AG09309 (cell line): ENCODE measurements around the gene TPH1.

Experiments
- DNase-seq: peaks from one replicate; pipeline ENCODE4 v3.0.0-alpha.2; 2010; ENCODE audit warnings: low read depth
- H3K4me3 ChIP-seq: 2 replicates; pipeline ENCODE4 v1.5.1; 2011; ENCODE audit warnings: mild to moderate bottlenecking, low read depth, low read length, moderate library complexity; ENCODE audit not compliant: control insufficient read depth
- CTCF ChIP-seq: IDR thresholded peaks from 2 replicates; pipeline ENCODE4 v1.5.1; 2011; ENCODE audit warnings: mild to moderate bottlenecking, low read depth, low read length, inconsistent platforms; ENCODE audit not compliant: insufficient read depth, control insufficient read depth; ENCODE audit errors: missing control alignments

TPH1 gene

DNA sequence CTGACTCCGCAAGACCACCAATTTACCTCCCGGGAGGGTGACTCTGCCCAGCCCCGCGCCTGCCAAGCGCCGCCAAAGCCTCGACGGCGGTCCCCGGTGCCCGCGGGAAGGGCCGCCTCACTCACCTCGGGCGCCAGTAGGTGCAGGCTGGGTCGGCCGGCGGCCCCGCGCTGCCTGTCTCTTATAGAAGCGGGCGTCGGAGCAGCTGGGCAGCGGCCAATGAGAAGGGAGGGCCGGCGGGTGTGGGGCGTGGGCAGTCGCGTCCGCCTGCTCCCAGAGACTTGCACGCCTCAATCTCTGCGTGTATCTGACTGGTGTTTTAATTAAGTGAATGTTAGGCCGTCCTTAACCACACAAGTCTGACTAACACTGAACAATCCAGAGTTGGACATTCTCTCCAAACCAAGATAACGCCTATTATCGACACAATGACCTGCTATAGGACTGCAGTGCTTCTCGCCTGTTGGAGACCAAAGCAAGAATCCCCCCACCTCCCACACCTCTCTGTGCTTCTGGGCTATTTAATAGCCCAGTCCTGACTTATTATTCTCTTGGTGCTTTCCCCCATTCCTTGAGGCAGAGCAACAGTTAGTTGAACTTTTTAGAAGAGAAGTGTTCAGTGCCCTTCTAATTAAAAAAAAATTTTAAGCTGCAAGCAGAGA is at the start of gene TPH1:
Gene TPH1 (minus strand): TSS at position 154 of the 662 bp plus-strand sequence. CDS start 5,507 bp downstream, outside the sequence.
- no peak within 1 kb of the TSS for H3K4me3 ChIP-seq
- peak; percentile 4 for DNase-seq
- TF ChIP-seq CTCF = no peak

GRCh38 chr11:18093959-18094358 is 47.9 kb upstream of the TPH1 start:
- DNase-seq = no peak
- TF ChIP-seq CTCF = no peak
- no peak overlapping the region for H3K4me3 ChIP-seq

DNA sequence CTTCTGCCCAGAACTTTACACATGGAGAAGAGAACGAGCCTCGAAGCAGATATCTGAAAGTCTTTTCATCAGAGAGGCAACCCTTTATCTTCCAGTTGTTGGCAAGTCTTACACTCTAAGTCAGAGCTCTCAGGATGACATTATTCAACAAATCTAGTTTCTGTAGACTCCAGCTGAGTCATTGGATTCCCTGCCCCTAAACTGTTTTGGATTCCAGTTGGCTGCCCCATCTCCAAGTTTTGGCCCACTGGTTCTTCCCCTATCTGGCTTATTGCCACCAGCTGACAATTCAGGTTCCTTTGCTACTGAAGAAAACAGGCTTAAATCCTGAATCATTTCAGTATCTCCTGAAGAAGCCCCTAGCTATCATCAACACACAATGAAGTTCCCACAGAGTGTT is 45.7 kb upstream of the TPH1 start:
- DNase-seq = no peak
- no peak for TF ChIP-seq CTCF
- H3K4me3 ChIP-seq = no peak overlapping the region

- no peak for TF ChIP-seq CTCF
- H3K4me3 ChIP-seq = no peak overlapping the region
- no peak for DNase-seq
Measured at GRCh38 chr11:18088966-18089365, 42.9 kb upstream of the TPH1 start.

DNA sequence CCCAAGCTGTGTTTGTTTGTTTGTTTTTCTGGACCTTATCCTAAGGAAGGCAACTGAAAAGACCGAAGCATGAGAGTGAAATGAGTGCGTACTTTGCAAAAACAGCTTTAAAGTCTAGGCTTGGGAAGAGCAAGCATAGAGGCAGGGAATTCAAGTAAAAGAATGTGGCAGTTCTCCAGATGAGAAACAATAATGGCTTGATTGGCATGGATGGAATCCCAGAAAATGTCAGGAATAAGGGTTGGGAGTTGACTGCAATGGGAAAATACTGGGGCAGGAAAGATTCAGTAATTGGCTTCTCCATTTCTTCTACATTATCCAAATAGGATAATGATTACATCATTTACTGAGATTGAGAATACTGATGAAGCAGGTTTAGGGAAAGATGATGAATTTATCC is 42.3 kb upstream of the TPH1 start:
- DNase-seq = no peak
- H3K4me3 ChIP-seq = no peak overlapping the region
- TF ChIP-seq CTCF = no peak

DNA sequence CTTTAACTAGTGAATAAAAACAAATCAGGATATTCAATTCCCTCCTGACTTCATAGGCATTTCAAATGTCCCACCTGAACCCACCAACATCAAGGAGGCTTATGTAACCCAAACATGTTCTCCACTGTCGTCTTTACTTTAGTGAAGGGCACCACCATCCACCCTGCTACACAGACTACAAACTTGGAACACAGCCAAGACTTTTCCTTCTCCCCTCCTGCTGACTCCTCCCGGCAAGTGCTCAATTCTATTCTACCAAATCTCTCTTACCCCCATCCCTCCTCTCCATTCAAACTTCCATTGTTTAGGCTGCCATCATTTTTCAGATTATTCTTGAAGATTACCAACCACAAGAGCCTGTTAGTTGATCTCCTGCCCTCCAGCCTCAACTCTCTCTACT is 35.5 kb upstream of the TPH1 start:
- no peak for TF ChIP-seq CTCF
- H3K4me3 ChIP-seq = no peak overlapping the region
- DNase-seq = no peak
